HG03097 (cell line): ENCODE results near the gene ARAP1.

Experiments
- ATAC-seq: cut with Tn5 transposase; IDR thresholded peaks from one replicate; pipeline ENCODE4 v1.9.1; 2021; ENCODE audit not compliant: unreplicated experiment, low FRiP score

Gene ARAP1

GRCh38 chr11:72726266-72727220 lies 25.7 kb downstream of the ARAP1 start:
- no peak for ATAC-seq

GRCh38 chr11:72725724-72726028 lies 26.5 kb downstream of the ARAP1 start:
- ATAC-seq = no peak

- no peak for ATAC-seq
These were observed 27.1 kb downstream of the ARAP1 start for GRCh38 chr11:72724851-72725723.

DNA sequence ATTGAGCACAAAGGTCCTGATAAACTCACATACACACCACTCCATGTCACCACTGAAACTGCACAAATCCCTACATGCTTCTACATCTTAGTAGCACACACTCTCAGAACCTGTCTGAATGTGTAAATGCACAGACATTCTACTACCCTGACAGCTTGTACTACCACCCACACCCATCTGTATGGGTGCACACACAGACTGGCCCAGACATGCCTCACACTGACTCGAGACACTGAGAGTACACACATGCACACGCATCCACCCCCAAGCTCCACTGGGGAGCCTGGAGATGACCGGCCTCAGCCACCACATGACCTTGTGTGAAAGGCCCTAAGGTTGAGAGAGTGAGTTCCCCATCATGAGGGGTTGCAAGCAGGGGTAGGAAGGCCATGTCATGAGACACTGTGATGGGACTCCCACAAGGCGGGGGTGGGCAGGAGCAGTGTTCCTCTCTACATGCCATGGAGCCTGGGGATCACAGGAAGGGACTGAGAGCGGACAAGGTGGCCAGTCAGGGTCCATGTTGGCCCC lies 28.1 kb downstream of the ARAP1 start:
- no peak for ATAC-seq

- no peak for ATAC-seq
These were observed 28.7 kb downstream of the ARAP1 start for GRCh38 chr11:72723508-72723907.

- peak; percentile 56 for ATAC-seq
These were observed 30.0 kb downstream of the ARAP1 start for GRCh38 chr11:72722050-72722748.

DNA sequence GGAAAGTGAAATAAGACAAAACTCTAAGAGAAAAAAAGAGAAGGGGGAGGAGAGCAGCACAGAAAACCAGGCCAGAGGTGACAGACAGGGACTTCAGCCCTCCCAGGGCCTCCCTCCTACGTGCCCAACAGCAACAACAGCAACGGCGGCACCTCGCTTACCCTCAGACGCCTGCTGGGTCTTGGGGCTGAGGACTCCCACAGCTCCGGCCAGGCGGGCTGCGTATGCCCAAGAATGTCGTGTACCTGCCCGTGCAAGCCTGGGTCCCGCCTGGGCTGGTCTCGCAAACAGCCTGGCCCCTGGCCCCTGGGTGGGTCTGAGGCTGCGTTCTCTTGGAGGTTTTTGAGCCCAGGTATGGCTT lies 30.5 kb downstream of the ARAP1 start:
- no peak for ATAC-seq

DNA sequence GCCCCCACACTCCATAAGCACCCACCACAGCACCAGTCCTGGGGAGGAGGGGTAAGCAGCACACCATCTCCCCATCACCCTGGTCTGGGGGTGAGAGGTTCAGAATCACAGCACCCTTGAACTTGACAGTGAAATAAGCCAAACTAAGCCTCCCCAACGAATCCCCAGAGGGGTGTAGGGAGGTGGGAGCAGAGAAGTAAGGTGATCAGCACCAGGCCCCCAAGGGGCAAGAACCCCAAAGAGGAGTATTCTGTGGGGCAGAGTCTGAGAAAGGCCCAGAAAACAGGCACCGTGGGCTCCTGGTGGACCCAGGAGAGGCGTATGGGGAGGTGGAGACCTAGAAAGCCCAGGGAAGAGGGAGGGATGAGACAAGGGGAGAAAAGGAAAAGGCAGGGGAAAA lies 30.9 kb downstream of the ARAP1 start:
- no peak for ATAC-seq

GRCh38 chr11:72720784-72721183 lies 31.4 kb downstream of the ARAP1 start:
- no peak for ATAC-seq

GRCh38 chr11:72720047-72720446 lies 32.2 kb downstream of the ARAP1 start:
- ATAC-seq = no peak

DNA sequence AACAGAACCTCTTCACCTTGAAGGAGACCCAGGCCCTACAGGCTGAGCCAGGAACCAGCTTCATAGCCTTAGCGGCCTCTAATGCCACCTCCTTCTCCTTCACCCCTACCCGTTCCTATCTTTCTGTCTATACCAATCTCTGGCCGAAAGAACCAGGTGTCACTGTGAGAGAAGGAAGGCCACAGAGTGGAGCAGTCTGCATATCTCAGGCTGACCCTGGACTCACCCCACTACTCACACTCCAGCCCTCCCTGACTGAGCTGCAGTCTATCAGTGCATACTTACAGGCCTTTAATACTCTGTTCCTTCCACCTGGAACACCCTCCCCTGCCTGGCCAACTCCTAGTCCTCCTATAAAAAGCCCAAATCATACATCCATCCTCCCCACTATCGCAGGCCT lies 32.7 kb downstream of the ARAP1 start:
- no peak for ATAC-seq

GRCh38 chr11:72719144-72719543 lies 33.1 kb downstream of the ARAP1 start:
- no peak for ATAC-seq

DNA sequence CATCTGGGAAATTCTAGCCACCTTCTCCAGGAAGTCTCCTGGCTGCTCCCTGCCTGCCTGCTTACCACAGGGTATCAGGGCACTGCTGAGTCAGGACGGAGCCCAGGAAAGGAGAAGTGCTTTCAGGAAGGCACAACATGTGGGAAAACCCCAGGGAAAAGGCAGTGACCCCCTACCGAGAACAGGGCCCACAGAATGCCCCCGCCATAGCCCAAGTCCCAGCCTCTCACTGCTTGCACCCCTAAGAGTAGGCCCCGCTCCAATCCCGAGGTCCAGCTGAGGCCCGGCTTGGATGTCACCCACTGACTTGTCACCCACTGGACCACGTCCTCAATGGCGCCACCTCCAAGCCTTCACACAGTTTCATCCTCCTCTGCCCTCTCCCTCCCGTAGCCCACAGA lies 34.1 kb downstream of the ARAP1 start:
- ATAC-seq = no peak

- ATAC-seq = no peak
These were observed 35.3 kb downstream of the ARAP1 start for GRCh38 chr11:72716788-72717435.

GRCh38 chr11:72716290-72716689 lies 35.9 kb downstream of the ARAP1 start:
- no peak for ATAC-seq

DNA sequence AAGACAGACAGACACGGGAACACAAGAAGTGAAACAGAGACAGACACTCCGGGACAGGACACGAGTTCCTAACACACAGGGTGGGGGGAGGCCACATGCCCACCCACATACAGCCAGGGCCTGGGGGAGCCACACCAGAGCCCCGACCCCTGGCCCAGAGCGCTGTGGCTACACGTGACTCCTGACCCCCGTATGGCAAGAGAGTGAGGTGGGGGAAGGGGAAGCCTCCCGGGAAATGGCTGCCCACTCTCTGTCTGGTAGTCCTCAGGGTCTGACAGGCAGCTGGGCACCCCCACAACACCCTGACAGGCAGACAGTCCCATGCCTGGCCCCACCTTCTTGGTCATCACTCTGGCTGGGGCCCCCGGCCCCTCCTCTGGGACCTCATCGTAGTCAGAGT lies 39.4 kb downstream of the ARAP1 start:
- ATAC-seq = no peak

- ATAC-seq = no peak
These were observed 39.9 kb downstream of the ARAP1 start for GRCh38 chr11:72712168-72712751.

GRCh38 chr11:72711141-72711540 lies 41.1 kb downstream of the ARAP1 start:
- no peak for ATAC-seq

GRCh38 chr11:72710278-72710677 lies 41.9 kb downstream of the ARAP1 start:
- no peak for ATAC-seq
